ENCODE measurements around the gene ARHGEF26.

- TF ChIP-seq CTCF (IDR thresholded peaks at IDR 0.05), result no peak
- no peak for TF ChIP-seq EP300 (IDR thresholded peaks at IDR 0.05)
Measured at GRCh38 chr3:154294016-154294415, 172.8 kb downstream of the ARHGEF26 start.
